Stimulated activated naive CD8-positive, alpha-beta T cell treated with anti-CD3 and anti-CD28 coated beads, Interleukin-15, Interleukin-2, amounts not matched to agents 100 U/mL and 50 U/mL, for 24 hours (primary cell): ENCODE measurements around the gene SPECC1.
A peak's percentile ranks its signal among the peaks of the same experiment; 100 is the strongest.
"Not testable (repeated sequence)": the region's sequence is repeated elsewhere in the genome, so short reads cannot be mapped to it uniquely, and the experiment has no call there.

Source experiments
- ATAC-seq: fragments of 150-1000 bp; cut with Tn5 transposase; one replicate; pipeline ENCODE4 v1.10.0; 2021
- DNase-seq: peaks from one replicate; pipeline ENCODE4 v3.0.0; 2021

Gene SPECC1

GRCh38 chr17:20208717-20209116 is 199.6 kb downstream of the SPECC1 start:
- no peak for DNase-seq
- ATAC-seq = no peak

DNA sequence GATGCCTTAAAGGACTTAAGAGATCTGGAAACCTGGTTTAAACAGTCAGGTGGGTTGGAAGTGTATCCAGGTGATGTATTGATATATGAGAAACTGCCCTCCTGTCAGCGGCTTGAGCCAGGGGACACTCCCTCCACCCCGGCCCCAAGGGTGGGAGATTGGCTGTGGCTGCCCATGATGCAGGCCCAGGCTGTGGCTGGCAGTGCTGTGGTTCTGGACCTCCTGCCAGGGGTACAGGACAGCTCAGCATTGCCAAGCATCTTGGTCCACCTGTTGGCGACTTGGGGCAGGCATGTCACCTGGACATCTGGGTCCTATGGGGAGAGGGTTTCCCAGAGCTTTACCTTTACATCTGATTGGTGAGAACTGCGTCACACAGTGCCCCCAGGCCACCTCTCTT is 201.0 kb downstream of the SPECC1 start:
- DNase-seq = no peak
- no peak for ATAC-seq

GRCh38 chr17:20210614-20211013 is 201.5 kb downstream of the SPECC1 start:
- no peak for ATAC-seq
- DNase-seq = no peak

DNA sequence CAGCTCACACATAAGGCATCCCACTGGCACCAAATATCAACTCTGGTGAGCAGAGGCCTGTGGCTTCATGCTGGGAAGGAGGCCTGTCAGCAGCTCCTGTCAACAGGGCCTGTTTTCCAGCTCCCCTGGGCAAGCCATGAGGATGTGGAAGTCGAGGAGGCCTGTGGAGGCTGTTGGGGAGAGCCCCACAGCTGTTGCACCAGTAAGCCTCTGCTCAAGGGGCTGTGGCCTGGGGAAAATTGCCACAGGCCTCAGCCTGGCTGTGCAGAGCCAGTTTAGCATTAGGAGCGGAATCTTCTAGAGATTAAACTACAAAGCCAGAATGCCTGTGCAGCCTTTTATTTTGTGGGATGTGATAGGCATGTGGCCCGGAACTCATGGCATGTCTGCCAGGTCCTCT is 202.1 kb downstream of the SPECC1 start:
- DNase-seq (no peak), ATAC-seq (no peak)

GRCh38 chr17:20213449-20213848 is 204.3 kb downstream of the SPECC1 start:
- ATAC-seq (no peak), DNase-seq (no peak)

DNA sequence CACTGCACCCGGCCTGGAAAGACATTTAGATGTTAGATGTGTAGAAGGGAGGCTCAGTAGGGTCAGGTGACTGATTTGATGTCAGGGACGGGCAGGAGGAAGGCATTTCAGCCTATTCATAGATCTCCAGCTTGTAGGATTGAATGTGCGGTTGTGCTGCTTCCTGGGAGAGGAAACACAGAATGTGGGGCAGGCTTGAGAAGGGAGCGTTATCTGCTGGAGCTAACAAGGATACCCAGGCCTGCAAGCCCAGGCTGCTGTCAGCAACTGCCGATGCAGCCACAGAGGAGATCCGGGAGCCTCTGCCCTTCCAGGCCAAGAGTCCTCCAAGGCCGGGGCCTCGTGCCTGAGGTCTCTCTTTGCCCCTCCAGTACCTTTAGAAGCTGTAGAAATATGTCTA is 205.6 kb downstream of the SPECC1 start:
- DNase-seq (no peak), ATAC-seq (no peak)

DNA sequence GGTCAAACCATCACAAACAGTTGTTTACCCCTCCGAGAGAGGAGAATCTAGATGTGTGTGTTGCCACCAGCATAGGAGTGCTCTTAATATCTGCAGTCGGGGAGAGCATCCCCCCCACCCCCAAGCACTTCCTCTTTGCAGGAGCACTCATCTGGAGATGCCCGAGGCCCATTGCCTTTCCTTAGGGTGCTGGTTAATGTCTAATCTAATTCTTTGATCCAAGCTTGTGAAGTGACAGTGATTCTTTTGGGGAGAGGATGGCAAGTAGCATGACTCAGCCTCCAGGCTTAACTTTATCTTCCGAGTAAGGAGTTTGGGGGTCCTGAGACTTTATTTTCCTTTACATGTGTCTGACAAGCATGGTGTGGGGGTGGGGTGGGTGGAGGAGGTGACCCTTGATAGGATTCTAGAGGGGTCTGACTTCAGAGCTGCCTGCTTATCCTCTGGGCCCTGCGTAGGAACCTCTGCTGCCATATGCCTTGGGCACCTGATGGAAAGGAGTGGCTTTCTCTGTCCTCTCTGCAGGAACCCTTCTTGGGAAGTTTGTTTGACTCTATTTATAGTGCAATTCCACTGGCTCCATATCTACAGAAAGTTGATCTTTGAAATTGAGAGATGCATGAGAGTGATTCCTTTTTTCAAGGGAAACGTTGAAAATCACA is 207.1 kb downstream of the SPECC1 start:
- no peak for ATAC-seq
- DNase-seq = no peak

GRCh38 chr17:20216853-20217252 is 207.7 kb downstream of the SPECC1 start:
- no peak for DNase-seq
- ATAC-seq = no peak

DNA sequence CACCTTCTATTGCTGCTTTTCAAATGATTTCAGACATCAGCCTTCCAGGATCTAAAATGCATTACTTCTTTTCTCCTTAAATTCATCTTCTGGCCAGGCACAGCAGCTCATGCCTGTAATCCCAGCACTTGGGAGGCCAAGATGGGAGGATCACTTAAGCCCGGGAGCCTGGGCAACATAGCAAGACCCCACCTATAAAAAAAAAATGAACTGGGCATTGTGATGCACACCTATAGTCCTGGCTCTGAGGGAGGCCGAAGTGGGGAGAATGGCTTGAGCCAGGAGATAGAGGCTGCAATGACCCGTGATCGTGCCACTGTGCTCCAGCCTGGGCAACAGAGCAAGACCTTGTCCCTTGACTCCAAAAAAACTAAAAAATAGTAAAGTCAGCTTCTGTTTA is 208.5 kb downstream of the SPECC1 start:
- DNase-seq = no peak

GRCh38 chr17:20218272-20218671 is 209.1 kb downstream of the SPECC1 start:
- ATAC-seq (no peak), DNase-seq (no peak)

More for the DNA sequence above, 208.5 kb downstream of the SPECC1 start:
- ATAC-seq = no peak

DNA sequence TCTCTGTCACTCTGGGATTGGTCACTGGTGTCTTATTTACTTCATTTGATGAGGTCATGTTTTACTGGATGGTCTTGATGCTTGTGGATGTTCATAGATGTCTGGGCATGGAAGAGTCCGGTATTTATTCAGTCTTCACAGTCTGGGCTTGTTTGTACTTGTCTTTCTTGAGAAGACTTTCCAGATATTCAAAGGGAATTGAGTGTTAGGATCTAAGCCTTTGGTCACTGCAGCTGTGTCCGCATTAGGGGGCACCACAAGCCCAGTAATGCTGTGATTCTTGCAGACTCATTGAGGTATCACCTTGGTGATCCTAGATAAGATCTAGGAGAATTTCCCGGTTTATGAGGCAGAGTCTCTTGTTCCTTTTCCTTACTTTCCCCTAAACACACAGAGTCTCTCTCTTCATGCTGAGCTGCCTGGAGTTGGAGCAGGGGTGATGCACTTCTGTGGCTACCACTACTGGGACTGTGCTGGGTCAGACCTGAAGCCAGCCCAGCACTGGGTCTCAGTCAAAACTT is 214.7 kb downstream of the SPECC1 start:
- ATAC-seq (no peak), DNase-seq (no peak)

DNA sequence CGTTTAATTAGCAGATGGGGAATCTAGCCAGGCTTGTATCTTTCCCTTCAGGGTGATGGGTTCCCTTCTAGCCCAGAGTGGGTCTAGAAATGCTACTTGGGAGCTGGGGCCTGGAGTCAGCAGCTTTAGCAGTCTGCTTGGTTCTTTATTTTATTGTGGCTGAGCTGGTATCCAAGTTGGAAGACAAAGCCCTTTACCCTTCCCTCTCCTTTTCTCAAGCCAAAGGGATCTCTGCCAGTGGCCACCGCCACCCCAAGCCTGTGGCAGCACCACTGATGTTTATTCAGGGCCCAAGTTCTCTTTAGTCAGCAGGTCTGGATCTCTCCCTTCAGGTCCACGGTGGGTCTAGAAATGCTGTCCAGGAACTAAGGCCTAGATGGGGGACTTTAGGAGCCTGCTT is 215.2 kb downstream of the SPECC1 start:
- ATAC-seq = no peak

GRCh38 chr17:20225162-20226115 is 216.3 kb downstream of the SPECC1 start:
- DNase-seq (no peak), ATAC-seq (no peak)

More for the DNA sequence above, 215.2 kb downstream of the SPECC1 start:
- DNase-seq = no peak

DNA sequence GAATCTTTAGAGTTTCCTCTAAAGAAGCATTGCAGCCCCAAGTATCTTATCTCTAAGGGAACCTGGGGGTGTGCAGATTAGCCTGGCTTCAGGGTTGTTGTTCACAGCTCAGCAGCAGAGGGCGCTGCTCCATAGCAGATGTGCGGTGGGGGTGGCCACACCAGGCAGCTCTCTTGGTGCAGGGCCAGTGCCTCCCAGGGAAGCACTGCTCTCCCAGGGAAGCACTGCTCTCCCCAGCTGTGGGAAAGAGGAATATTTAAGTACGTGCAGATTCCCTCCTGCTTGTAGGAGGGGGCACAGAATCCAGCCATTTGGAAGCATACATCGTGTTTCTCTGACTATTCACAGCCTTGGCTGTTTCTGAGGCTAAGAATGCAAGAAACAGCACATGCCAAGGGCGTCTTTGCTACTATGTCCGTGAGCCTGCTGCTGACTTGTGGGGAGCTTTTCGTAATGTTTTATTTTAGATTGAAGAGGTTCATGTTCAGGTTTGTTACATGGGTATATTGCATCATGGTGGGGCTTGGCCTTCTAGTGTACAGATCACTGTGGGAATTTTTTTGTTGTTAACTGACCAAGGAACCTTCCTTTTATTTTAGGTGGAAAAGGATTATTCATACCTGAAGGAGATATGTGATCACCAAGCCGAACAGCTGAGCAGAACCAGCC is 217.8 kb downstream of the SPECC1 start:
- peak; percentile 83 for DNase-seq
- peak; percentile 94 for ATAC-seq

- DNase-seq, ATAC-seq: not testable (repeated sequence)
Observed at GRCh38 chr17:20227720-20228370, 218.7 kb downstream of the SPECC1 start.

DNA sequence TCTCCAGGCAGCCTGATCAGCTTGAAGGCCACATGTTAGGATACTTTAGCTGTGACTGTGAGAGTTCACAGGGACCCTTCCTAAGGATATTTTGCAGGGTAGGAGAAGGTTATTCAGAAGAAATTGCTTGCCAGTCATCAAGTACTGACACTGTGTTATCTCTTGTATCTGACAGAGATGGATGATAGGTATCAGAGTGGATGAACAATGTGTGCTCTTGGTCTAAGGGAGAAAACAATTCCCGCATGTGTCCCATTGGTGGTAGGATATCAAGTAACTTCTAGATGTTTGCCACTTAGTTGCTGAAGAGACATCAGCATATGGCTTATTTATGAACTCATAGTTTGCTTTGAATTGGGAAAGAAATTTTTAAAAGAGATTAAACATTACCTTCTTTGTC is 219.3 kb downstream of the SPECC1 start:
- ATAC-seq = no peak

GRCh38 chr17:20228860-20229259 is 219.7 kb downstream of the SPECC1 start:
- ATAC-seq = no peak
- no peak for DNase-seq

More for the DNA sequence above, 219.3 kb downstream of the SPECC1 start:
- no peak for DNase-seq

DNA sequence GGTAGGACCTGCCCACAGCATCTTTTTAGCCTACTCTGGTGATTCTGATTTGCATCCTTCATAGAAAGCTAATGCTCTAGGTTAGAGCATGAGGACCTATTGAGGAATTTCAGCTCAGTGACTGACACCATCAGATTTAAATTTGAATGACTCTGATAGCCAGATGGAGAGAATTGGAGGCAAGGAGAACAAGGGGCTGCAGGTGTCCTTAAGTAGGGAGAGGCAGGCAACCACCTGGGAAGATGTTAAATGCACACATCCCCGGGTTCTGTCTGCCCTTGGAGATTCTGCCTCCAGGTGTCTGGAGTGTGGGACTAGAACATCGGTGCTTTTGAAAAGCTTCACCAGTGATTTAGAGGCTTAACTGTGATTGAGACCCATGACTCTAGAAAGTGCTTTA is 221.8 kb downstream of the SPECC1 start:
- ATAC-seq = no peak
- DNase-seq = no peak

GRCh38 chr17:20232611-20233010 is 223.5 kb downstream of the SPECC1 start:
- ATAC-seq = no peak

DNA sequence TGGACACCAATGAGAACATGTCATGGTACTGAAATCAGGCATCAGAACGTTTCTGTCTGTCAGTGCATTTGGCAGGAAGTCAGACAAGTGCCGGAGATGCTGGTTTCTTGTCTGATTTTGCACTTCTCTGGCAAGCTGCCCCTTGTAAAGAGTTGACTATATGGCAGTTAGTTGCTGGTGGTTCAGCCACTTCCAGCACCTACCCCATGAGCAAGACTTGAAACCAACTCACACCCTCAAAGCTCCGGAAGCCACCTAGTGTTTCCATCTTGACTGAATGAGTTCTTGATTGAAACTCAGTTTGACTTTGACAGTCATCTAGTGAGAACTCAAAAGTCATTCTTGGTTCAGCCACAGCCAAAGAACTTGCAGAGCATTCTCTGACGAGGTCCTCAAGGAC is 225.1 kb downstream of the SPECC1 start:
- peak; percentile 96 for ATAC-seq
- DNase-seq = peak; percentile 45

More at GRCh38 chr17:20232611-20233010, 223.5 kb downstream of the SPECC1 start:
- DNase-seq = no peak

GRCh38 chr17:20235747-20236146 is 226.6 kb downstream of the SPECC1 start:
- ATAC-seq (no peak), DNase-seq (no peak)
